ENCODE data around the gene TSN.

TSN gene

GRCh38 chr2:121778741-121779487 is 23.5 kb downstream of the TSN start:
- no peak for DNase-seq (ENCODE audit: low read depth in 1 of 2, low spot score in 1 of 2)
- Histone ChIP-seq H3K27ac (replicated peaks) (no peak overlapping the region), H3K4me3 (replicated peaks; ENCODE audit: insufficient read depth, low read length) (no peak overlapping the region), H3K27me3 (ENCODE audit: insufficient read depth, poor library complexity, severe bottlenecking) (peaks cover 3% of the 10 kb centered on the region)
- TF ChIP-seq GABPA (IDR thresholded peaks at IDR 0.05; ENCODE audit: low read depth) (no peak), POLR2AphosphoS5 (IDR thresholded peaks at IDR 0.05; ENCODE audit: low read depth) (no peak), SPI1 (IDR thresholded peaks at IDR 0.05; ENCODE audit: borderline replicate concordance, low read depth) (no peak), REST (IDR thresholded peaks at IDR 0.05; ENCODE audit: insufficient replicate concordance, low read depth) (no peak)
- TF ChIP-seq, protein P1, sequence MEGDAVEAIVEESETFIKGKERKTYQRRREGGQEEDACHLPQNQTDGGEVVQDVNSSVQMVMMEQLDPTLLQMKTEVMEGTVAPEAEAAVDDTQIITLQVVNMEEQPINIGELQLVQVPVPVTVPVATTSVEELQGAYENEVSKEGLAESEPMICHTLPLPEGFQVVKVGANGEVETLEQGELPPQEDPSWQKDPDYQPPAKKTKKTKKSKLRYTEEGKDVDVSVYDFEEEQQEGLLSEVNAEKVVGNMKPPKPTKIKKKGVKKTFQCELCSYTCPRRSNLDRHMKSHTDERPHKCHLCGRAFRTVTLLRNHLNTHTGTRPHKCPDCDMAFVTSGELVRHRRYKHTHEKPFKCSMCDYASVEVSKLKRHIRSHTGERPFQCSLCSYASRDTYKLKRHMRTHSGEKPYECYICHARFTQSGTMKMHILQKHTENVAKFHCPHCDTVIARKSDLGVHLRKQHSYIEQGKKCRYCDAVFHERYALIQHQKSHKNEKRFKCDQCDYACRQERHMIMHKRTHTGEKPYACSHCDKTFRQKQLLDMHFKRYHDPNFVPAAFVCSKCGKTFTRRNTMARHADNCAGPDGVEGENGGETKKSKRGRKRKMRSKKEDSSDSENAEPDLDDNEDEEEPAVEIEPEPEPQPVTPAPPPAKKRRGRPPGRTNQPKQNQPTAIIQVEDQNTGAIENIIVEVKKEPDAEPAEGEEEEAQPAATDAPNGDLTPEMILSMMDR (IDR thresholded peaks at IDR 0.05; ENCODE audit: insufficient read depth, low read length), result no peak

GRCh38 chr2:121783180-121783579 is 27.7 kb downstream of the TSN start:
- Histone ChIP-seq H3K27me3 (ENCODE audit: insufficient read depth, poor library complexity, severe bottlenecking) (peaks cover 3% of the 10 kb centered on the region), H3K4me3 (replicated peaks; ENCODE audit: insufficient read depth, low read length) (no peak overlapping the region), H3K27ac (replicated peaks) (no peak overlapping the region)
- TF ChIP-seq, protein P1 (IDR thresholded peaks at IDR 0.05; ENCODE audit: insufficient read depth, low read length), result no peak
- no peak for TF ChIP-seq SPI1 (IDR thresholded peaks at IDR 0.05; ENCODE audit: borderline replicate concordance, low read depth)
- TF ChIP-seq REST (IDR thresholded peaks at IDR 0.05; ENCODE audit: insufficient replicate concordance, low read depth), result no peak
- no peak for TF ChIP-seq POLR2AphosphoS5 (IDR thresholded peaks at IDR 0.05; ENCODE audit: low read depth)
- no peak for TF ChIP-seq GABPA (IDR thresholded peaks at IDR 0.05; ENCODE audit: low read depth)
- no peak for DNase-seq (ENCODE audit: low read depth in 1 of 2, low spot score in 1 of 2)

GRCh38 chr2:121788685-121789084 is 33.2 kb downstream of the TSN start:
- peaks cover under 1% of the 10 kb centered on the region for H3K27me3 ChIP-seq (ENCODE audit: insufficient read depth, poor library complexity, severe bottlenecking)
- no peak overlapping the region for H3K27ac ChIP-seq (replicated peaks)
- no peak for TF ChIP-seq GABPA (IDR thresholded peaks at IDR 0.05; ENCODE audit: low read depth)
- TF ChIP-seq POLR2AphosphoS5 (IDR thresholded peaks at IDR 0.05; ENCODE audit: low read depth), result no peak
- TF ChIP-seq, protein P1 (IDR thresholded peaks at IDR 0.05; ENCODE audit: insufficient read depth, low read length), result no peak
- no peak for TF ChIP-seq REST (IDR thresholded peaks at IDR 0.05; ENCODE audit: insufficient replicate concordance, low read depth)
- TF ChIP-seq SPI1 (IDR thresholded peaks at IDR 0.05; ENCODE audit: borderline replicate concordance, low read depth), result no peak
- no peak for DNase-seq (ENCODE audit: low read depth in 1 of 2, low spot score in 1 of 2)
- no peak overlapping the region for H3K4me3 ChIP-seq (replicated peaks; ENCODE audit: insufficient read depth, low read length)
